ENCODE results near the gene MAT2A.
"Not testable (repeated sequence)": the region's sequence is repeated elsewhere in the genome, so short reads cannot be mapped to it uniquely, and the experiment has no call there.

Gene MAT2A

GRCh38 chr2:85547089-85547858 lies 8.3 kb downstream of the MAT2A start:
- DNase-seq (ENCODE audit: low read depth in 2 of 3, low spot score in 2 of 3) = no peak

GRCh38 chr2:85547859-85548607 lies 9.1 kb downstream of the MAT2A start:
- DNase-seq (ENCODE audit: low read depth in 2 of 3, low spot score in 2 of 3) = no peak

- no peak for DNase-seq (ENCODE audit: low read depth in 2 of 3, low spot score in 2 of 3)
Measured at GRCh38 chr2:85548608-85548900, 9.6 kb downstream of the MAT2A start.

GRCh38 chr2:85549095-85549494 lies 10.1 kb downstream of the MAT2A start:
- no peak for DNase-seq (ENCODE audit: low read depth in 2 of 3, low spot score in 2 of 3)

- DNase-seq (ENCODE audit: low read depth in 2 of 3, low spot score in 2 of 3) = no peak
Measured at GRCh38 chr2:85549826-85550225, 10.9 kb downstream of the MAT2A start.

GRCh38 chr2:85550486-85550885 lies 11.5 kb downstream of the MAT2A start:
- no peak for DNase-seq (ENCODE audit: low read depth in 2 of 3, low spot score in 2 of 3)

GRCh38 chr2:85551698-85552678 lies 13.0 kb downstream of the MAT2A start:
- DNase-seq (ENCODE audit: low read depth in 2 of 3, low spot score in 2 of 3) = peak; percentile 48 to 75 (median 67)

- DNase-seq (ENCODE audit: low read depth in 2 of 3, low spot score in 2 of 3) = no peak
Measured at GRCh38 chr2:85553184-85553583, 14.2 kb downstream of the MAT2A start.

GRCh38 chr2:85554980-85555612 lies 16.1 kb downstream of the MAT2A start:
- DNase-seq (ENCODE audit: low read depth in 2 of 3, low spot score in 2 of 3) = no peak

GRCh38 chr2:85557130-85557529 lies 18.2 kb downstream of the MAT2A start:
- DNase-seq (ENCODE audit: low read depth in 2 of 3, low spot score in 2 of 3) = no peak

- DNase-seq (ENCODE audit: low read depth in 2 of 3, low spot score in 2 of 3) = no peak
Measured at GRCh38 chr2:85558160-85558559, 19.2 kb downstream of the MAT2A start.

- DNase-seq (ENCODE audit: low read depth in 2 of 3, low spot score in 2 of 3) = not testable (repeated sequence)
Measured at GRCh38 chr2:85560403-85560726, 21.4 kb downstream of the MAT2A start.

GRCh38 chr2:85560812-85561279 lies 21.9 kb downstream of the MAT2A start:
- peak in 1 of 3 experiments; percentile 20 for DNase-seq (ENCODE audit: low read depth in 2 of 3, low spot score in 2 of 3)

- DNase-seq (ENCODE audit: low read depth in 2 of 3, low spot score in 2 of 3) = peak; percentile 85 to 92 (median 91)
Measured at GRCh38 chr2:85561280-85562212, 22.6 kb downstream of the MAT2A start, which contains the start of gene GGCX. Gene GGCX, minus strand, starts transcription at chr2:85561493. Its CDS starts 65 bp downstream, at chr2:85561428.

GRCh38 chr2:85564144-85564563 lies 25.2 kb downstream of the MAT2A start:
- no peak for DNase-seq (ENCODE audit: low read depth in 2 of 3, low spot score in 2 of 3)

GRCh38 chr2:85566265-85566664 lies 27.3 kb downstream of the MAT2A start:
- no peak for DNase-seq (ENCODE audit: low read depth in 2 of 3, low spot score in 2 of 3)

GRCh38 chr2:85575739-85576138 lies 36.8 kb downstream of the MAT2A start:
- DNase-seq (ENCODE audit: low read depth in 2 of 3, low spot score in 2 of 3) = no peak

GRCh38 chr2:85577063-85577385 lies 38.1 kb downstream of the MAT2A start:
- DNase-seq (ENCODE audit: low read depth in 2 of 3, low spot score in 2 of 3) = no peak

GRCh38 chr2:85577386-85578242 lies 38.6 kb downstream of the MAT2A start, which contains the start of gene VAMP8:
Gene VAMP8, plus strand, starts transcription at chr2:85577586. Its CDS starts 61 bp downstream, at chr2:85577647.
- peak in 1 of 3 experiments; percentile 38 for DNase-seq (ENCODE audit: low read depth in 2 of 3, low spot score in 2 of 3)

Measured in activated CD8-positive, alpha-beta memory T cell treated with anti-CD3 and anti-CD28 coated beads for 48 hours (primary cell).